RWPE2 (cell line): ENCODE results near the gene KLK11.

Experiments used
- ATAC-seq: fragments of 200-7000 bp; cut with Tn5 transposase; 3 replicates; pipeline ENCODE4 v1.9.1; 2021; ENCODE audit warnings: low read depth
- DNase-seq: peaks from one replicate; pipeline ENCODE4 v3.0.0-alpha.2; 2020; ENCODE audit warnings: low spot score
- H3K27ac ChIP-seq: fragments of 450-650 bp; 2 replicates; pipeline ENCODE4 v1.5.1; 2017; ENCODE audit warnings: mild to moderate bottlenecking; ENCODE audit not compliant: poor library complexity, severe bottlenecking
- H3K27me3 ChIP-seq: fragments of 250-450 bp; sonication (Bioruptor Pico); 2 replicates; pipeline ENCODE4 v1.5.1; 2021; ENCODE audit warnings: mild to moderate bottlenecking, moderate library complexity; ENCODE audit not compliant: insufficient read depth, poor library complexity, severe bottlenecking
- H3K36me3 ChIP-seq: fragments of 250-450 bp; sonication (Bioruptor Pico); 2 replicates; pipeline ENCODE4 v1.5.1; 2020; ENCODE audit warnings: low read depth, mild to moderate bottlenecking, moderate library complexity
- H3K4me1 ChIP-seq: fragments of 250-450 bp; sonication (Bioruptor Pico); 2 replicates; pipeline ENCODE4 v1.5.1; 2021; ENCODE audit warnings: mild to moderate bottlenecking, moderate library complexity; ENCODE audit not compliant: insufficient read depth, poor library complexity, severe bottlenecking
- H3K4me3 ChIP-seq: fragments of 250-450 bp; sonication (Bioruptor Pico); 2 replicates; pipeline ENCODE4 v1.5.1; 2021; ENCODE audit warnings: mild to moderate bottlenecking, moderate library complexity; ENCODE audit not compliant: severe bottlenecking
- H3K9me3 ChIP-seq: fragments of 250-450 bp; sonication (Bioruptor Pico); 2 replicates; pipeline ENCODE4 v1.5.1; 2021; ENCODE audit warnings: mild to moderate bottlenecking, moderate library complexity; ENCODE audit not compliant: severe bottlenecking
- TF ChIP-seq, protein P1 (sequence below): fragments of 450-650 bp; IDR thresholded peaks from one replicate; pipeline ENCODE4 v1.5.1; 2017; ENCODE audit warnings: mild to moderate bottlenecking, moderate library complexity; ENCODE audit not compliant: poor library complexity, severe bottlenecking

Gene KLK11

DNA sequence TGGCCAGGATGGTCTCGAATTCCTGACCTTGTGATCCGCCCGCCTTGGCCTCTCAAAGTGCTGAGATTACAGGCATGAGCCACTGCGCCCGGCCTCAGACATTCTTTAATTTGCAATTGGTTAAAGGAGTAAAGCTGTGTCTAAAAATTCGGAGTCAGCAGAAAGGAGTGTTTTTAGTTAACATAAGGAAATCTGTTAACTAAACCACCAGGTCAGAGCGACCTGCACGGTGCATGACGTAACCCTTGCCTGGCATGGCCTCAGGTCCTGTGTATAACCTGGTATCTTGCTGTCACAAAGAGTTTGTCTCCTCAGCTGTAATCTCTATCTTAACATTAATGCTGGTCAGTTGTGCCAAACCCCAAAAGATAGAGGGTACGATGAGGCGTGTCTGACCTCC is 17.9 kb upstream of the KLK11 start:
- Histone ChIP-seq H3K4me1 (no peaks in the 10 kb centered on the region), H3K9me3 (no peaks in the 10 kb centered on the region), H3K36me3 (no peaks in the 10 kb centered on the region), H3K27me3 (no peaks in the 10 kb centered on the region), H3K4me3 (no peak overlapping the region), H3K27ac (no peak overlapping the region)
- TF ChIP-seq, protein P1, sequence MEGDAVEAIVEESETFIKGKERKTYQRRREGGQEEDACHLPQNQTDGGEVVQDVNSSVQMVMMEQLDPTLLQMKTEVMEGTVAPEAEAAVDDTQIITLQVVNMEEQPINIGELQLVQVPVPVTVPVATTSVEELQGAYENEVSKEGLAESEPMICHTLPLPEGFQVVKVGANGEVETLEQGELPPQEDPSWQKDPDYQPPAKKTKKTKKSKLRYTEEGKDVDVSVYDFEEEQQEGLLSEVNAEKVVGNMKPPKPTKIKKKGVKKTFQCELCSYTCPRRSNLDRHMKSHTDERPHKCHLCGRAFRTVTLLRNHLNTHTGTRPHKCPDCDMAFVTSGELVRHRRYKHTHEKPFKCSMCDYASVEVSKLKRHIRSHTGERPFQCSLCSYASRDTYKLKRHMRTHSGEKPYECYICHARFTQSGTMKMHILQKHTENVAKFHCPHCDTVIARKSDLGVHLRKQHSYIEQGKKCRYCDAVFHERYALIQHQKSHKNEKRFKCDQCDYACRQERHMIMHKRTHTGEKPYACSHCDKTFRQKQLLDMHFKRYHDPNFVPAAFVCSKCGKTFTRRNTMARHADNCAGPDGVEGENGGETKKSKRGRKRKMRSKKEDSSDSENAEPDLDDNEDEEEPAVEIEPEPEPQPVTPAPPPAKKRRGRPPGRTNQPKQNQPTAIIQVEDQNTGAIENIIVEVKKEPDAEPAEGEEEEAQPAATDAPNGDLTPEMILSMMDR = no peak
- DNase-seq (no peak), ATAC-seq (no peak)

DNA sequence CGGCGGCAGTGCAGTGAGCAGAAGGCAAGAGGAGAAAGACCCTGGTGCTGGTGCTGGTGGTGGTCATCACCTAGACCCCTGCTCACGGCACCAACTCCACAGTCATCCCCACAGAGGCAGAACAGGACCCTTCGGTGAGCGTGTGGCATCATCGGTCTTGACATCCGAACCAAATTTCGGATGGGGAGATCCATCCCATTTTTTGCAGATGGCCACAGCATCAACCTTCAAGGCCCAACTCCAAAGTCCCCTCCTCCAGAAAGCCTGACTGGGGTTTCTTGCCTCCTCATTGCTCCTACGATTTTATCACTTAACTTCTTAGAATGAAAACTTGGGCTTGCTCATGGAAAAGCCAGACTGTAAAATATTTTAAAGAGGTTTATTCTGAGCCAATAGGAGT is 17.1 kb upstream of the KLK11 start:
- H3K36me3 ChIP-seq = no peaks in the 10 kb centered on the region
- H3K27ac ChIP-seq = no peak overlapping the region
- no peaks in the 10 kb centered on the region for H3K27me3 ChIP-seq
- H3K9me3 ChIP-seq = no peaks in the 10 kb centered on the region
- TF ChIP-seq, protein P1 = no peak
- no peak for DNase-seq
- no peaks in the 10 kb centered on the region for H3K4me1 ChIP-seq
- no peak overlapping the region for H3K4me3 ChIP-seq
- ATAC-seq = no peak

DNA sequence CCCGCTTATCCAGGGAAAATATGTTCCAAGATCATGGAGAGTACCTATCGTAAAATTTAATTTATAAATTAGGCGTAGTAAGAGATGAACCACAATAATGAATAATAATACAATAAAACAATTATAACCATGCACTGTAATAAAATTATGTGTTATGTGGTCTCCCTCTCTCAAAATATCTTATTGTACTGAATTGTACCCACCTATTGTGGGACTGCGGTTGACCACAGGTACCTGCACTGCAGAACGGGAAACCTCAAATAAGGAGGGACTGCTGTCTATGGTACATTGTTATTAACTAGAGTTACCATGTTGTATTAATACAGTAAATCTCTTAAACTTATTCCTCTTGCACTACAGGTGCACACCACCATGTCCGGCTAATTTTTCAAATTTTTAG is 13.7 kb upstream of the KLK11 start:
- no peaks in the 10 kb centered on the region for H3K4me1 ChIP-seq
- H3K27ac ChIP-seq = no peak overlapping the region
- no peaks in the 10 kb centered on the region for H3K36me3 ChIP-seq
- H3K4me3 ChIP-seq = no peak overlapping the region
- no peaks in the 10 kb centered on the region for H3K27me3 ChIP-seq
- no peak for ATAC-seq
- no peaks in the 10 kb centered on the region for H3K9me3 ChIP-seq
- TF ChIP-seq, protein P1 = no peak
- DNase-seq = no peak

DNA sequence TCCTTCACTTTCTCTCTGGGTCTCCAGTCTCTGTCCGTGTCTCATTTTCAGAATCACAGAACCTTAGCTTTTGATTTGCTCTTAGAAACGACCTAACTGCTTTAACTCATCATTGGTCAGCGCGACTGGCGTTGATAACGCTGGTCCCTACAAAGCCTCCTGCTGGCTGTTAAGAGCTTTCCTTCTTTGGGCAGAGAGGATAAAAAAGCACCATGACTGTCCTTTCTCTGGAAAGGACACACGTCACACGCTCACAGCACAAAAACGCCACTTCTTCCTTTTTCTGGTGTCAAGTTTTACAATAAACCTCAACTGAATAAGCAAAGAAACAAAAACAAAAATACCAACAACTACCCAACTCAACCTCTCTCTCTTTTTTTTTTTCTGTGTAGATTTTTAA is 10.1 kb upstream of the KLK11 start:
- no peak overlapping the region for H3K4me3 ChIP-seq
- H3K9me3 ChIP-seq = no peaks in the 10 kb centered on the region
- no peaks in the 10 kb centered on the region for H3K36me3 ChIP-seq
- no peaks in the 10 kb centered on the region for H3K27me3 ChIP-seq
- no peaks in the 10 kb centered on the region for H3K4me1 ChIP-seq
- DNase-seq (no peak), ATAC-seq (no peak)
- H3K27ac ChIP-seq = no peak overlapping the region
- TF ChIP-seq, protein P1 = no peak

DNA sequence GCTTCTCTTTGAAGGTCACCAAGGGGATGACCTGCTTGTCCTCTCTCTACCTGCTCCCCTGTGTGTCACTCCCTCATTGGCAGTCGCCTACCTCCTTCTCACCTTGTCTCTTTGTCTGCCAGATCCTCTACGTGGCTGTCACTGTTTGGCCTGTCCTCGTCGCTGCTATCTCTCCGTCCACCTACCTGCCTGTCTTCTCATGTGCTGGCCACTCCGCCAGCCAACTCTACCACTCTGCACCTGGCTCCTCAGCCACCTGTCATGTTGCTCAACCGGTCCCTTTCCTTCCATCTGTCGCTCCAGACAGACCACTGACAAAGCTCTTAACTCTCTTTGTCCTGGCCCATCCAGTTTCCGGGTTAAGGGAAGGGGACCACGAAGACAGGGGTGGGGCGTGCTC is 8.3 kb upstream of the KLK11 start, which contains the start of gene KLK12:
Gene KLK12 (minus strand): TSS at position 299 of the 400 bp plus-strand sequence. CDS start 381 bp downstream, outside the sequence.
- TF ChIP-seq, protein P1 = no peak
- no peak for DNase-seq
- no peak for ATAC-seq

More for the DNA sequence above, 8.3 kb upstream of the KLK11 start, which contains the start of gene KLK12:
- Histone ChIP-seq H3K4me1 (no peaks in the 10 kb centered on the region), H3K9me3 (no peaks in the 10 kb centered on the region), H3K27me3 (no peaks in the 10 kb centered on the region), H3K36me3 (no peaks in the 10 kb centered on the region), H3K27ac (no peak within 1 kb of the TSS), H3K4me3 (no peak within 1 kb of the TSS)
